ENCODE measurements around the gene NCOR1. TPM values are rescaled to one million over a fixed set of nuclear protein-coding genes. Genes with fewer than 3 reads are reported as not detected.

Gene NCOR1
- total RNA-seq, 4 donors from 2014 or later, result 136 to 320 (median 177) TPM

- Histone ChIP-seq H3K27ac (no peak overlapping the region), H3K36me3 (peaks cover 74% of the 10 kb centered on the region)
- no peak for DNase-seq (ENCODE audit: low spot score in 2 of 2)
Measured at GRCh38 chr17:15981646-15982580, 233.4 kb downstream of the NCOR1 start.

DNA sequence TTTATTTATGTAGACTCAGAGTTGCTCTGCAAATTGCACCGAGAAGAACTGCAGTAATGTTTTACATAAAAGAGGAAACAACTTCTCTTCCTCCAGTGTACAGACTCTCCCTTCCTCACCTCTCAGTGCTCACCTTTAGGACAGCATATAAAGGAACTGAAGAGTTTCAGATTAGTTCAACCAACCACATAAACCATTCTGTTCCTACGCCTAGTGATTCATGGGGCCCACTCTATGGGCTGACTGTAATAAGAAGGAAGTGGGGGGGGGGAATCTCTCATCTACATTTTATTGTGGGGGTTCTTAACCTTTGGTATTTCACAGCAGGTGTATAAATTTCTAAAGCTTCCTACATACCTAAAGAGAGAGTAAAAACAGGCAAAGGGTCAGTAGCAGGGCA is 234.1 kb downstream of the NCOR1 start:
- TF ChIP-seq POLR2A (IDR thresholded peaks at IDR 0.05), result no peak
- Histone ChIP-seq H3K4me3 (no peak overlapping the region), H3K27me3 (no peaks in the 10 kb centered on the region), H3K27ac (no peak overlapping the region), H3K36me3 (peaks cover 73% of the 10 kb centered on the region), H3K9me3 (no peaks in the 10 kb centered on the region), H3K4me1 (no peaks in the 10 kb centered on the region)
- 45% methylated on average over 2 of the region's 2 CpGs for WGBS
- no peak for DNase-seq (ENCODE audit: low spot score in 2 of 2)

More at GRCh38 chr17:15981646-15982580, 233.4 kb downstream of the NCOR1 start:
- H3K4me1 ChIP-seq, result no peaks in the 10 kb centered on the region
- H3K4me3 ChIP-seq, result no peak overlapping the region
- 87% methylated on average over 5 of the region's 5 CpGs for WGBS
- no peaks in the 10 kb centered on the region for H3K27me3 ChIP-seq
- no peaks in the 10 kb centered on the region for H3K9me3 ChIP-seq
- TF ChIP-seq POLR2AphosphoS5 (IDR thresholded peaks at IDR 0.05) (no peak), CTCF (IDR thresholded peaks at IDR 0.05) (no peak), EP300 (IDR thresholded peaks at IDR 0.05) (no peak), POLR2A (IDR thresholded peaks at IDR 0.05) (no peak)

Other genes with a start within 250 kb of the NCOR1 start
- 10 to 100 TPM in 3 of 4 donors, 1 to 10 TPM in 1; 9.1 to 15.4 (median 12.5) TPM for gene ZSWIM7, start 215.8 kb downstream of the NCOR1 start, total RNA-seq
- gene TTC19, start 215.7 kb downstream of the NCOR1 start, total RNA-seq, result 10 to 100 TPM; 42.6 to 72.6 (median 48.7) TPM
- gene PIGL, start 1.7 kb upstream of the NCOR1 start, total RNA-seq, result 100 to 1,000 TPM in 1 of 4 donors, 10 to 100 TPM in 3; 59.5 to 287 (median 76.6) TPM
- gene CENPV, start 137.9 kb upstream of the NCOR1 start, total RNA-seq, result 1 to 10 TPM in 3 of 4 donors, under 1 TPM in 1; 0.70 to 3.7 (median 1.8) TPM
- 100 to 1,000 TPM; 469 to 764 (median 628) TPM for gene UBB, start 165.6 kb upstream of the NCOR1 start, total RNA-seq
- 10 to 100 TPM in 1 of 4 donors, 1 to 10 TPM in 3; 3.0 to 13.9 (median 7.9) TPM for gene TRPV2, start 200.0 kb upstream of the NCOR1 start, total RNA-seq